Measurements from ENCODE around the gene DDX11. TPM values are rescaled to one million over a fixed set of nuclear protein-coding genes. Genes with fewer than 3 reads are reported as not detected.
"Not testable (repeated sequence)": the region's sequence is repeated elsewhere in the genome, so short reads cannot be mapped to it uniquely, and the experiment has no call there.

DDX11 gene
- total RNA-seq, 1 donor, result 17.0 TPM

- DNase-seq (ENCODE audit: low read depth), result no peak
- no peak for TF ChIP-seq CTCF (IDR thresholded peaks at IDR 0.05; ENCODE audit: insufficient read depth, low read length)
- H3K4me3 ChIP-seq (ENCODE audit: low read depth, low read length), result no peak overlapping the region
Measured at GRCh38 chr12:31118347-31119191, 44.9 kb downstream of the DDX11 start.

GRCh38 chr12:31119192-31119802, 45.6 kb downstream of the DDX11 start:
- no peak overlapping the region for H3K4me3 ChIP-seq (ENCODE audit: low read depth, low read length)
- DNase-seq (ENCODE audit: low read depth), result no peak
- TF ChIP-seq CTCF (IDR thresholded peaks at IDR 0.05; ENCODE audit: insufficient read depth, low read length), result no peak

GRCh38 chr12:31119803-31120211, 46.1 kb downstream of the DDX11 start:
- H3K4me3 ChIP-seq (ENCODE audit: low read depth, low read length), result no peak overlapping the region
- TF ChIP-seq CTCF (IDR thresholded peaks at IDR 0.05; ENCODE audit: insufficient read depth, low read length), result no peak
- no peak for DNase-seq (ENCODE audit: low read depth)

- H3K4me3 ChIP-seq (ENCODE audit: low read depth, low read length), result no peak overlapping the region
- DNase-seq (ENCODE audit: low read depth), result no peak
- no peak for TF ChIP-seq CTCF (IDR thresholded peaks at IDR 0.05; ENCODE audit: insufficient read depth, low read length)
Measured at GRCh38 chr12:31120392-31121008, 46.8 kb downstream of the DDX11 start.

GRCh38 chr12:31121022-31121728, 47.5 kb downstream of the DDX11 start:
- H3K4me3 ChIP-seq (ENCODE audit: low read depth, low read length); DNase-seq (ENCODE audit: low read depth): not testable (repeated sequence)

GRCh38 chr12:31122481-31122880, 48.8 kb downstream of the DDX11 start:
- DNase-seq (ENCODE audit: low read depth), result no peak
- no peak overlapping the region for H3K4me3 ChIP-seq (ENCODE audit: low read depth, low read length)
- TF ChIP-seq CTCF (IDR thresholded peaks at IDR 0.05; ENCODE audit: insufficient read depth, low read length), result no peak

GRCh38 chr12:31124158-31124557, 50.5 kb downstream of the DDX11 start:
- not testable (repeated sequence) for H3K4me3 ChIP-seq (ENCODE audit: low read depth, low read length); DNase-seq (ENCODE audit: low read depth)

GRCh38 chr12:31125171-31125570, 51.5 kb downstream of the DDX11 start:
- not testable (repeated sequence) for DNase-seq (ENCODE audit: low read depth); H3K4me3 ChIP-seq (ENCODE audit: low read depth, low read length)

GRCh38 chr12:31127209-31127848, 53.7 kb downstream of the DDX11 start:
- not testable (repeated sequence) for DNase-seq (ENCODE audit: low read depth); H3K4me3 ChIP-seq (ENCODE audit: low read depth, low read length)

- not testable (repeated sequence) for DNase-seq (ENCODE audit: low read depth)
Measured at GRCh38 chr12:31136581-31136980, 62.9 kb downstream of the DDX11 start.

GRCh38 chr12:31144768-31145167, 71.1 kb downstream of the DDX11 start:
- not testable (repeated sequence) for DNase-seq (ENCODE audit: low read depth); H3K4me3 ChIP-seq (ENCODE audit: low read depth, low read length)

More at GRCh38 chr12:31136581-31136980, 62.9 kb downstream of the DDX11 start:
- H3K4me3 ChIP-seq (ENCODE audit: low read depth, low read length), result not testable (repeated sequence)

Measured in fibroblast of the aortic adventitia (primary cell).